Stimulated activated naive CD8-positive, alpha-beta T cell treated with anti-CD3 and anti-CD28 coated beads, Interleukin-15, Interleukin-2, amounts not matched to agents 100 ng/mL and 50 ng/mL, for 24 hours (primary cell): ENCODE measurements around the gene FBXL13.
"Not testable (repeated sequence)": the region's sequence is repeated elsewhere in the genome, so short reads cannot be mapped to it uniquely, and the experiment has no call there.

ENCODE experiments used
- H3K27ac Mint-ChIP-seq: one replicate; pipeline ENCODE4 v1.8.0; 2021; ENCODE audit warnings: mild to moderate bottlenecking, mixed read lengths
- H3K27me3 Mint-ChIP-seq: one replicate; pipeline ENCODE4 v1.8.0; 2021; ENCODE audit warnings: mixed read lengths
- H3K36me3 Mint-ChIP-seq: one replicate; pipeline ENCODE4 v1.8.0; 2021; ENCODE audit warnings: low read depth, mixed read lengths
- H3K4me1 Mint-ChIP-seq: one replicate; pipeline ENCODE4 v1.8.0; 2021; ENCODE audit warnings: low read depth, mixed read lengths
- H3K4me3 Mint-ChIP-seq: one replicate; pipeline ENCODE4 v1.8.0; 2021; ENCODE audit warnings: mild to moderate bottlenecking, mixed read lengths
- H3K9me3 Mint-ChIP-seq: one replicate; pipeline ENCODE4 v1.8.0; 2021; ENCODE audit warnings: mixed read lengths

Gene FBXL13

DNA sequence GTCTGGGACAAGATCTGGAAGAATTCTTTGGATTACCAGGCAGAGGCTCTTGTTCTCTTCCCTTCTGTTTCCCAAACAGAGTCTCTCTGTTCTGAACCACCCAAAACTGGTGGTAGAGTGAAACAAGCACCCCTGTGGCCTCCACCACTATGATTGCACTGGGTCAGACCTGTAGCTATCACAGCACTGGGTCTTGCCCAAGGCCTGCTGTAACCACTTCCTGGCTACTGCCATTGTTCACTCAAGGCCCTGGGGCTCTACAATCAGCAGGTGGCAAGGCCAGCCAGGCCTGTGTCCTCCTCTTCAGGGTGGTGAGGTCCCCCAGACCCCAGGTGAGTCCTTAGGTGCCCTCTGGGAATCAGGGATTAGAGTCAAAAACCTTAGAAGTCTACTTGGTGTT lies 165.9 kb downstream of the FBXL13 start:
- Mint-ChIP-seq H3K27me3 (no peaks in the 10 kb centered on the region), H3K9me3 (peaks cover 7% of the 10 kb centered on the region), H3K27ac (no peak overlapping the region), H3K36me3 (peaks cover 21% of the 10 kb centered on the region), H3K4me3 (no peak overlapping the region), H3K4me1 (no peaks in the 10 kb centered on the region)

DNA sequence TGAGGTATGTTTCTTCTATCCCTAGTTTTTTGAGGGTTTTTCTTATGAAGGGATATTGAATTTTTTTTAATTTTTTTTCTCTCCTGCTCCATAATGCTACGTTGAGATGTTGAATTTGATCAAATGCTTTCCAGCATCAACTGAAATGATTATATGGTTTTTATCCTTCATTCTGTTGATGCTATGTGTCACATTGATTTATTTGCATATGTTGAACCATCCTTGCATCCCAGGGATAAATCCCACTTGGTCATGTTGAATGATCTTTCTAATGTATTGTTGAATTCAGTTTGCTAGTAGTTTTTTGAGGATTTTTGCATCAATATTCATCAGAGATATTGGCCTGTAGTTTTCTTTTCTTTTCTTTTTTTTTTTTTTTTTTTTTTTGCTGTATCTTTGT lies 171.0 kb downstream of the FBXL13 start:
- not testable (repeated sequence) for H3K4me1 Mint-ChIP-seq, H3K9me3 Mint-ChIP-seq, H3K4me3 Mint-ChIP-seq, H3K27ac Mint-ChIP-seq, H3K27me3 Mint-ChIP-seq
- peaks cover 21% of the 10 kb centered on the region for H3K36me3 Mint-ChIP-seq

DNA sequence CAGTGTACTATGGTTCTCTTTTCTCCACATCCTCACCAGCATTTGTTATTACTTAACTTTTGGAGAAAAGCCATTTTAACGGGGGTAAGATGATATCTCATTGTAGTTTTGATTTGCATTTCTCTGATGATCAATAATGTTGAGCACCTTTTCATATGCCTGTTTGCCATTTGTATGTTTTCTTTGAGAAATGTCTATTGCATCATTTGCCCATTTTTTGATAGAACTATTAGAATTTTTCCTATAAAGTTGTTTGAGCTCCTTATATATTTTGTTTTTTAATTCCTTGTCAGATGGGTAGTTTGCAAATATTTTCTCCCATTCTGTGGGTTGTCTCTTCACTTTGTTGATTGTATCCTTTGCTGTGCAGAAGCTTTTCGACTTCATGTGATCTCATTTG lies 172.5 kb downstream of the FBXL13 start:
- peaks cover 10% of the 10 kb centered on the region for H3K36me3 Mint-ChIP-seq
- H3K27ac Mint-ChIP-seq, result not testable (repeated sequence)

DNA sequence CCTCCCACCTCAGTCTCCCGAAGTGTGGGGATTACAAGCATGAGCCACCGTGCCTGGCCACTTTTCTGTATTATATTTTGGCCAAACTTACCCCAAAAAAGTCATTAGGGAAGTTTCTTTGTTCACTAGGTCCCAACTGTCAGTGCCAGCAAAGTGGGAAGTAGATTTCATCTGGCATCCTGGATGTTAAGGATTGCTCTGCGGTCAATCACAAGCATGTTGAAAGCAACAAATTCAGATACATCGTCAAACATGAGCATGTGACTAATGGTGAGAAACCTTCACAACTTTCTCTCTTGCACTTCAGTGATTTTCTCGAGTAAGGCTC lies 176.1 kb downstream of the FBXL13 start:
- H3K27me3 Mint-ChIP-seq, result no peaks in the 10 kb centered on the region
- H3K4me1 Mint-ChIP-seq, result no peaks in the 10 kb centered on the region
- H3K36me3 Mint-ChIP-seq, result no peaks in the 10 kb centered on the region
- no peak overlapping the region for H3K4me3 Mint-ChIP-seq
- no peak overlapping the region for H3K27ac Mint-ChIP-seq
- no peaks in the 10 kb centered on the region for H3K9me3 Mint-ChIP-seq

More for the DNA sequence above, 172.5 kb downstream of the FBXL13 start:
- H3K4me3 Mint-ChIP-seq, H3K9me3 Mint-ChIP-seq, H3K27me3 Mint-ChIP-seq, H3K4me1 Mint-ChIP-seq: not testable (repeated sequence)

DNA sequence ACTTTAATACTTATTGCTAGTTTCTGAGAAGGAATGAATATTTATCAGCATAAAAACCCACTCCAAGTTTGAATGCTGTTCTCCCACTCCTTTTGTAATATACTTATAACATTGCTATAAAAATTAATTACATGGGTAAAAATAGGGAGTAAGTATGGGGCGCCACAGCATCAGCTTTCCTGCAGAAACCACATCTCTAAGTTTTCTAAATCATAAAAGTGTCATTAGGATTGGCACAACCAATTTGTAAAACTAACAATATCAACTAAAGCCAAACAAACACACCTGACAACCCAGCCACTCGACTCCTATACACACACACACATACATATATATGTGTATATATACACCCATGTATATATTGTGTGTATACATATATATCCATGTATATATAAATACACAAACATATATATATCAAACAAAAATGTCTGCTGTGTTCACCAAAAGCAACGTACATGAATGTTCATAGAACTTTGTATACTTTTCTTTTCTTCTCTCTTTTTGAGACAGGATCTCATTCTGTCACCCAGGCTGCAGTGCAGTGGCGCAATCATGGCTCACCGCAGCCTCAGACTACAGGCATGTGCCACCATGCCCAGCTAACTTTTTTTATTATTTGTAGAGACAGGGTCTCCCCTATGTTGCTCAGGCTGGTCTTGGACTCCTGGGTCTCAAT lies 176.6 kb downstream of the FBXL13 start:
- H3K4me3 Mint-ChIP-seq, result no peak overlapping the region
- peaks cover 2% of the 10 kb centered on the region for H3K4me1 Mint-ChIP-seq

DNA sequence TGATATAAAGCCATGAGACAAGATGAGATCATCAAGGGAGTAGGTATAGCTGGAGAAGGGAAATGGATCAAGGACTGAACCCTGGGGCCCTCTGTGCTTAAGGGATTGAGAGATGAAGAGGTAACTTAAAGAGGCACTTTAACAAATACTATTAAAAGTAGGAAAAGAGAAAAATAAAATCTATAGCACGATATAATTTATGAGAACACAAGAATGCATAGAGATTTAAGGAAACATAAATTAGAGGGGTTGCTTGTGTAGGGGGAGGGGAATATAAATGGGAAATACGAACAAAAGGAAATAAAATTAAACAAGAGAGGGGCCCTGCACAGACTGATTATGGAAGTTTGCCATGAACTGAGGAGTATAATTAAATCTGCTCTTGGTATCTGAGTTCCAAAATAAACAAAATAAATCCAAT lies 177.4 kb downstream of the FBXL13 start:
- no peak overlapping the region for H3K27ac Mint-ChIP-seq
- H3K4me1 Mint-ChIP-seq, result peaks cover 3% of the 10 kb centered on the region
- H3K9me3 Mint-ChIP-seq, result no peaks in the 10 kb centered on the region
- H3K36me3 Mint-ChIP-seq, result no peaks in the 10 kb centered on the region
- no peak overlapping the region for H3K4me3 Mint-ChIP-seq
- H3K27me3 Mint-ChIP-seq, result no peaks in the 10 kb centered on the region

More for the DNA sequence above, 176.6 kb downstream of the FBXL13 start:
- H3K27ac Mint-ChIP-seq, result no peak overlapping the region
- no peaks in the 10 kb centered on the region for H3K27me3 Mint-ChIP-seq
- no peaks in the 10 kb centered on the region for H3K36me3 Mint-ChIP-seq
- H3K9me3 Mint-ChIP-seq, result no peaks in the 10 kb centered on the region

DNA sequence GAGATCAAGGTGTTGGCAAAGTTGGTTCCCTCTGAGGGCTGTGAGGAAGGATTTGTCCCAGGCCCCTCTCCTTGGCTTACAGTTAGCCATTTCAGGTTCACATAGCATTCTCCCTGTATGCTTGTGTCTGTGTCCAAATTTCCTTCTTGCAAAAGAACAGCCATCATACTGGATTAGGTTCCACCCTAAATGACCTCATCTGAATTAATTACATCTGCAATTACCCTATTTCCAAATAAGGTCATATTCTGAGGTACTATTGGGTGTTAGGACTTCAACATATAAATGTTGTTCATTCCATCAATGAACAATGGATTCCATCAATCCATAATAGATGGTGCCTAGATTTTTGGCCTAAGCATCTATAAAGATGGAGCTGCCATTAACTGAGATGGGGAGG lies 178.0 kb downstream of the FBXL13 start:
- H3K27me3 Mint-ChIP-seq, result no peaks in the 10 kb centered on the region
- no peaks in the 10 kb centered on the region for H3K9me3 Mint-ChIP-seq
- no peak overlapping the region for H3K4me3 Mint-ChIP-seq
- H3K36me3 Mint-ChIP-seq, result no peaks in the 10 kb centered on the region
- H3K4me1 Mint-ChIP-seq, result peaks cover 3% of the 10 kb centered on the region
- no peak overlapping the region for H3K27ac Mint-ChIP-seq

- Mint-ChIP-seq H3K36me3 (no peaks in the 10 kb centered on the region), H3K4me3 (no peak overlapping the region), H3K9me3 (no peaks in the 10 kb centered on the region), H3K27me3 (no peaks in the 10 kb centered on the region), H3K27ac (no peak overlapping the region), H3K4me1 (peaks cover 3% of the 10 kb centered on the region)
Observed at GRCh38 chr7:102895602-102896001, 179.0 kb downstream of the FBXL13 start.

- no peak overlapping the region for H3K4me3 Mint-ChIP-seq
- no peaks in the 10 kb centered on the region for H3K27me3 Mint-ChIP-seq
- H3K27ac Mint-ChIP-seq, result no peak overlapping the region
- H3K9me3 Mint-ChIP-seq, result no peaks in the 10 kb centered on the region
- peaks cover 3% of the 10 kb centered on the region for H3K4me1 Mint-ChIP-seq
- no peaks in the 10 kb centered on the region for H3K36me3 Mint-ChIP-seq
Observed at GRCh38 chr7:102892631-102893278, 181.8 kb downstream of the FBXL13 start.

DNA sequence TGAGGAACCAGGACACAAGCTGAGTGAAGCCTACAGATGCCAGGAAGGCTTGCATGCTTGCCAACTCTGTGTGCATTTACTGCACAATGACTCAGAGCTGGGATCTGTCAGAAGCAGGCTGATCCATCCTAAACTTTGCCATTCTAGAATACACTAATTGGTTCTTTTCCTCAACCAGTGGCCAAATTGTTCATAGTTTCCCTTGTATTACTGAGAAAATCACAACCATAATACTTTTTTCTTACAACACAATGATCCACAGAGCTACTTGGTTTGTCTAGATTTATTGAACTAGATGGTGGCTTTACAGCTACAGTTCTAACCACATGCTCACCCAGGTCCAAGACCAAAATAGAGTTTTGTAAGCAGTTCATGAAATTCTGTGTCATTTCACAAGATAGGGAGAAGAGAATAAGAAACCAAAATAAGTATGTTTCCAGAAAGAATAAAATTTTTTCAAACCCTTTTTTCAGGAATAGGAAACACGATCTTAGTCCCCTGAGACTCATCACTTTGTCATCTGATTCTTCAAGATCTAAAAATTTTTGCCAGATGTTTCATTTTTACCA lies 182.8 kb downstream of the FBXL13 start:
- Mint-ChIP-seq H3K4me1 (peaks cover 3% of the 10 kb centered on the region), H3K4me3 (no peak overlapping the region), H3K27ac (no peak overlapping the region), H3K36me3 (no peaks in the 10 kb centered on the region), H3K27me3 (no peaks in the 10 kb centered on the region), H3K9me3 (no peaks in the 10 kb centered on the region)

DNA sequence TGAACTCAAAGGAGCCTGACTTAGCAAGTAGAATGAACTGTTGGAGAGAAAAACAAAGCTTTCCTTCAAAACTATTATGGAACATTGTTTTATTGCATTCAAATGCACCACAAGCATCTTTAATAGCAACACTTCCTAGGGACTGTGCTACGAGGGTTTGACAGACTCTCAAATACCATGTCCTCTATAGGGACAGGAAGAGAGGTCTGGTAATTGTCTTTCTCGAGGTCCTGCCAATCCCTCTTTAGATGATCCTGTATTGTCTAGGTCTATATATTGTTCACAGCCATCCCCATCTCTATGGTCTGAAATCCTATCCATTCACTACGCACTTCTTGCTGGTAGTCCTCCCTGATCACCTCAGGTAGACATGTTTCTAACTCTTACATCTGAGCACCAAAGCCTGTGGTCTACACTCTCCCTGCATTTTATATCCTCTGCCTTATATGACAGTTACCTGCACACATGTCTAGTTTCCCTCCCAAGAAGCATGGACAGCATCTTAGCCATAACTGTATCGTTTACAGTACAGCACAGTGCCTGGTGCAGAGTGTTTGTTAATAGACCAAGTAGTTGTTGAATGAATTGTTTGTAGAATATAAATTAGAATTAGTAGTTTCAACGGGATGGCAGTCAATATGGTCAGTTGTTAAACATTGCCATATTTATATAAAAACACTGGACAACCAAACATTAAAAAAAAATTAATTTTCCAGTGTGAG lies 183.5 kb downstream of the FBXL13 start:
- Mint-ChIP-seq H3K27me3 (no peaks in the 10 kb centered on the region), H3K27ac (no peak overlapping the region), H3K4me1 (peaks cover 3% of the 10 kb centered on the region), H3K9me3 (no peaks in the 10 kb centered on the region), H3K36me3 (no peaks in the 10 kb centered on the region), H3K4me3 (no peak overlapping the region)

- Mint-ChIP-seq H3K4me1 (peaks cover 3% of the 10 kb centered on the region), H3K4me3 (no peak overlapping the region), H3K9me3 (no peaks in the 10 kb centered on the region), H3K27ac (no peak overlapping the region), H3K36me3 (no peaks in the 10 kb centered on the region), H3K27me3 (no peaks in the 10 kb centered on the region)
Observed at GRCh38 chr7:102890292-102890970, 184.2 kb downstream of the FBXL13 start.

DNA sequence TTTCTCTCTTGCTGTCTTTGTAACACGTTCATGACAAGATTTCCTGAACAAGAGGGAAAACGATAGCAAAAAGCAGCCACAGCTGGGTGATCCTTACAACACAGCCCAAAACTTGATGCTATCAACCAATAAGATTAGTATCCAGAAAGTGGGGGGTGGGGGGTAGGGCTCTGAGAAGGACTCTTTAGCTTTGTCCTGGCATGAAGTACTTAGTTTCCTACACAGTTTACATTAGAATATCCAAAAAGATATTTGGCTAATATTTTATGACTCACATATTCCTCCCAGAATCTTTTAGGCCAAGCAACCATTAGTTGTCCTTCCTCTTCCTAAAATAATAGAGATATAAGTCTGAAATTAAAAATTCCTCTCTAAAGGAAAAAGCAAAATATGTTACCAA lies 184.7 kb downstream of the FBXL13 start:
- Mint-ChIP-seq H3K4me3 (no peak overlapping the region), H3K27me3 (no peaks in the 10 kb centered on the region), H3K27ac (no peak overlapping the region), H3K4me1 (peaks cover 3% of the 10 kb centered on the region), H3K9me3 (no peaks in the 10 kb centered on the region), H3K36me3 (no peaks in the 10 kb centered on the region)

DNA sequence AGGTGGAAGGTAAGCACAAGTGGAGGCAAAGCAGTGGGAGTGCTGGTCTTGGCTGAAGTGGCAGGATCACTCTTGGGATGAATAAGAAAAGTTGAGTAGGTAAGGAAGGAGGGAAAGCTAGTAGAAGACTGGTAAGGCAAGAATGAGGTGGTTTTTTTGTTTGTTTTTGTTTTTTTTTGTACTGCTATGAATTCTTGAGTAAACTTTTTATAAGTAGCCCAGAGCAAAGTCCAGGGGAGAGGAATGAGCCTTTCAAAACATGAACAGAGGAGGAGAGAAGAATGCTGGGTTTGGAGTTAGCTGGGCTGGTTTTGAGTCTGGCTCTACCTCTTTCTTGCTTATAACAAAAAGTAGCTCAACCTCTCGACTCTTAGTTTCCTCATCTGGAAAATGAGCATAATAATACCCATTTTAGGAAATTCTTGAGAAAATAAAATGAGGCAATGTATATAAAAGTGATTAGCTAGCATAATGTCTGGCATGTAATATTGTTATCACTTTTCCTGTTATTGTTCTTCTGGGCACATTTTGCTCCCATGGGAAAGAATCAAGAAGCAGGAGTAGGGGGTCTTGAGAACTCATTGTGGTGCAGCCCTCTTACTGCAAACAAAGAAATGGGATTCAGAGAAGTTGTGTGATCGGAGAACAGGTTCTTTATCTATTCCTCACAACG lies 185.9 kb downstream of the FBXL13 start:
- Mint-ChIP-seq H3K36me3 (no peaks in the 10 kb centered on the region), H3K27ac (no peak overlapping the region), H3K4me3 (no peak overlapping the region), H3K27me3 (no peaks in the 10 kb centered on the region), H3K9me3 (no peaks in the 10 kb centered on the region), H3K4me1 (peaks cover 3% of the 10 kb centered on the region)
